HG03139 (cell line): ENCODE data around the gene TPST2.
"Not testable (repeated sequence)": the region's sequence is repeated elsewhere in the genome, so short reads cannot be mapped to it uniquely, and the experiment has no call there.

Source experiments
- ATAC-seq: cut with Tn5 transposase; IDR thresholded peaks from one replicate; pipeline ENCODE4 v1.9.1; 2021; ENCODE audit not compliant: unreplicated experiment

The TPST2 gene

GRCh38 chr22:26589845-26590736 is at the start of gene TPST2:
TSS of gene TPST2 (minus strand) at chr22:26590132. CDS start at chr22:26541630, 48,502 bp downstream.
- ATAC-seq, result peak; percentile 55

GRCh38 chr22:26636296-26636695 is 46.4 kb upstream of the TPST2 start:
- no peak for ATAC-seq

- ATAC-seq, result no peak
Measured at GRCh38 chr22:26635117-26635516, 45.2 kb upstream of the TPST2 start.

GRCh38 chr22:26634189-26634588 is 44.3 kb upstream of the TPST2 start:
- no peak for ATAC-seq

GRCh38 chr22:26632422-26633155 is 42.7 kb upstream of the TPST2 start:
- no peak for ATAC-seq

- no peak for ATAC-seq
Measured at GRCh38 chr22:26631282-26631681, 41.4 kb upstream of the TPST2 start.

GRCh38 chr22:26629988-26630761 is 40.2 kb upstream of the TPST2 start:
- no peak for ATAC-seq

- ATAC-seq, result no peak
Measured at GRCh38 chr22:26624803-26625202, 34.9 kb upstream of the TPST2 start.

- ATAC-seq, result no peak
Measured at GRCh38 chr22:26623984-26624383, 34.1 kb upstream of the TPST2 start.

GRCh38 chr22:26621663-26622062 is 31.7 kb upstream of the TPST2 start, which contains the start of gene CRYBA4:
TSS of gene CRYBA4 (plus strand) at chr22:26621963. CDS start at chr22:26622597, 634 bp downstream.
- ATAC-seq, result no peak

- no peak for ATAC-seq
Measured at GRCh38 chr22:26620197-26620596, 30.3 kb upstream of the TPST2 start.

- ATAC-seq, result no peak
Measured at GRCh38 chr22:26619510-26619909, 29.6 kb upstream of the TPST2 start.

- no peak for ATAC-seq
Measured at GRCh38 chr22:26618455-26618854, 28.5 kb upstream of the TPST2 start.

- no peak for ATAC-seq
Measured at GRCh38 chr22:26617271-26618199, 27.6 kb upstream of the TPST2 start, which contains the start of gene CRYBB1. TSS of gene CRYBB1 (minus strand) at chr22:26618027. CDS start at chr22:26616319, 1,708 bp downstream.

- ATAC-seq, result no peak
Measured at GRCh38 chr22:26616650-26617049, 26.7 kb upstream of the TPST2 start.

- no peak for ATAC-seq
Measured at GRCh38 chr22:26615830-26616435, 26.0 kb upstream of the TPST2 start.

GRCh38 chr22:26615149-26615548 is 25.2 kb upstream of the TPST2 start:
- ATAC-seq, result peak; percentile 54

GRCh38 chr22:26614322-26614721 is 24.4 kb upstream of the TPST2 start:
- no peak for ATAC-seq

GRCh38 chr22:26613753-26614152 is 23.8 kb upstream of the TPST2 start:
- ATAC-seq, result not testable (repeated sequence)

GRCh38 chr22:26612652-26613051 is 22.7 kb upstream of the TPST2 start:
- ATAC-seq, result no peak
